Memory B cell (primary cell): Measurements from ENCODE around the gene SLC35F6.
"Not testable (repeated sequence)": the region's sequence is repeated elsewhere in the genome, so short reads cannot be mapped to it uniquely, and the experiment has no call there.

Experiments
- ATAC-seq: fragments of 150-1000 bp; cut with Tn5 transposase; 2 replicates; pipeline ENCODE4 v1.10.0; 2021; ENCODE audit warnings: low read depth, mild to moderate bottlenecking, moderate library complexity
- DNase-seq, 2 donors: peaks; one replicate each; pipeline ENCODE4 v3.0.0; 2022; ENCODE audit warnings: low spot score in 2 of 2
- H3K27ac Mint-ChIP-seq: one replicate; pipeline ENCODE4 v1.8.0; 2022; ENCODE audit warnings: mild to moderate bottlenecking, moderate library complexity, mixed read lengths
- H3K27me3 Mint-ChIP-seq: one replicate; pipeline ENCODE4 v1.8.0; 2022; ENCODE audit warnings: mixed read lengths
- H3K36me3 Mint-ChIP-seq: one replicate; pipeline ENCODE4 v1.8.0; 2022; ENCODE audit warnings: mild to moderate bottlenecking, mixed read lengths
- H3K4me1 Mint-ChIP-seq: one replicate; pipeline ENCODE4 v1.8.0; 2022; ENCODE audit warnings: mixed read lengths
- H3K4me3 Mint-ChIP-seq: one replicate; pipeline ENCODE4 v1.8.0; 2022; ENCODE audit warnings: mild to moderate bottlenecking, moderate library complexity, mixed read lengths
- H3K9me3 Mint-ChIP-seq: one replicate; pipeline ENCODE4 v1.8.0; 2022; ENCODE audit warnings: mixed read lengths

The SLC35F6 gene

DNA sequence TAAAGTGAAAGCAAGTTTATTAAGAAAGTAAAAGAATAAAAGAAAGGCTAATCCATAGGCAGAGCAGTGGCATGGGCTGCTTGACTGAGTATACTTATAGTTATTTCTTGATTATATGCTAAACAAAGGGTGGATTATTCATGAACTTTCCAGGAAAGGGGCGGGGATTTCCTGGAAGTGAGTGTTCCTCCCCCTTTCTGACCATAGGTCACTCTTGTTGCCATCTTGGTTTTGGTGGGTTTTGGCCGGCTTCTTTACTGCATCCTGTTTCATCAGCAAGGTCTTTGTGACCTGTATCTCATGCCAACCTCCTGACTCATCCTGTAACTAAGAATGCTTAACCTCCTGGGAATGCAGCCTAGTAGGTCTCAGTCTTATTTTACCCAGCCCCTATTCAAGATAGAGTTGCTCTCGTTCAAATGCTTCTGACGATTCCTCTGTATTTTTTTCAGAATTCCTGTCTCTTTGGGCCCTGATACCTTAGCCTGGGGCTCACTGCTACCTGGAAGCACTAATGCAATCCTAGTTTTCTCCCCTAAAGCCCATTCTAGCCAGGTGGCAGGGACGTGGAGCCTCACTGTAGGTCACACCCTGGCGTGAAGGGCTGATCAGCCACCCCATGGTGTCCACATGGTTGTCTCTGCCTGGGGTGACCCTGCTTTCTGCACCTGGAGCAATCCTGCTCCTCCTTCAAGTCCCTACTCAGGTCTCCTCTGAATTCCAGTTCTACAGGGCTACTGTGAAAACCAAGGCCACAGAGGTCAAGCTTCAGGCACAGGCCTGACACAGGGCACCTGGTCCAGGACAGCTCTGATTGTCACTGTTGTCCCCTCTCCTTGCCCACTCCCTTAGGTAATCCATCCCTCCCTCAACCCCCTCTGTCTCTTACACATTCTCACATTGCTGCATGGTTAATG is 6.0 kb upstream of the SLC35F6 start:
- Mint-ChIP-seq H3K4me3 (no peak overlapping the region), H3K4me1 (peaks cover 9% of the 10 kb centered on the region), H3K27me3 (peaks cover 3% of the 10 kb centered on the region), H3K36me3 (no peaks in the 10 kb centered on the region), H3K27ac (no peak overlapping the region), H3K9me3 (no peaks in the 10 kb centered on the region)
- DNase-seq (no peak), ATAC-seq (no peak)

DNA sequence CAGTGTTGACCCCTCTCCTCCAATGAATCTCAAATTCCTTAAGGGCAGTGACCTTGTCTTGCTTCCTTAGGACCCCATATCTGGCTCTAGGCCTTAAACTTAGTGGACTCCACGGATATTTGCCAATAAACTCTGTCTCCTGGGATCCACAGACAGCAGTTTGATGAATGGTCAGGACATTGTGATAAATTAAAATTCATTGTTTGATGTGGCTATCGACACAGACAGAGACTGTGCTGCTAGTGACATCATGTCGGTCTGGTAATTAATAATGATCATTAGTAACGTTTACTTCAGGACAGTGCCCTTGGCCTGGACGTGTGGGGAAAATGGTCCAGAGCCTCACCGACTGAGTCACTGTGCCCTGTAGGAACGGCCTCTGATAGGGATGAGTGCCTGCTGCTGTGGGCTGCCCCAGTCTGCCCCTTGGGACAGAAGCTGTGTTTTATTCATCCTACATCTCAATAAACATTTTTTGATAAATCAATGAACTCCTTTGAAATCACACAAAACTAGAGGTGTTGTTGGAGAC is 5.2 kb upstream of the SLC35F6 start:
- no peak overlapping the region for H3K27ac Mint-ChIP-seq
- no peaks in the 10 kb centered on the region for H3K36me3 Mint-ChIP-seq
- ATAC-seq (no peak), DNase-seq (no peak)
- no peak overlapping the region for H3K4me3 Mint-ChIP-seq
- H3K4me1 Mint-ChIP-seq, result peaks cover 11% of the 10 kb centered on the region
- no peaks in the 10 kb centered on the region for H3K9me3 Mint-ChIP-seq
- peaks cover 3% of the 10 kb centered on the region for H3K27me3 Mint-ChIP-seq

GRCh38 chr2:26759845-26760244 is 4.2 kb upstream of the SLC35F6 start:
- no peaks in the 10 kb centered on the region for H3K36me3 Mint-ChIP-seq
- ATAC-seq (no peak), DNase-seq (no peak)
- H3K27ac Mint-ChIP-seq, result no peak overlapping the region
- peaks cover 14% of the 10 kb centered on the region for H3K4me1 Mint-ChIP-seq
- H3K4me3 Mint-ChIP-seq, result no peak overlapping the region
- H3K9me3 Mint-ChIP-seq, result no peaks in the 10 kb centered on the region
- peaks cover 3% of the 10 kb centered on the region for H3K27me3 Mint-ChIP-seq

- not testable (repeated sequence) for H3K36me3 Mint-ChIP-seq, H3K4me3 Mint-ChIP-seq, DNase-seq, H3K27ac Mint-ChIP-seq, ATAC-seq, H3K9me3 Mint-ChIP-seq, H3K27me3 Mint-ChIP-seq
- peaks cover 21% of the 10 kb centered on the region for H3K4me1 Mint-ChIP-seq
Measured at GRCh38 chr2:26760991-26761390, 3.1 kb upstream of the SLC35F6 start.

DNA sequence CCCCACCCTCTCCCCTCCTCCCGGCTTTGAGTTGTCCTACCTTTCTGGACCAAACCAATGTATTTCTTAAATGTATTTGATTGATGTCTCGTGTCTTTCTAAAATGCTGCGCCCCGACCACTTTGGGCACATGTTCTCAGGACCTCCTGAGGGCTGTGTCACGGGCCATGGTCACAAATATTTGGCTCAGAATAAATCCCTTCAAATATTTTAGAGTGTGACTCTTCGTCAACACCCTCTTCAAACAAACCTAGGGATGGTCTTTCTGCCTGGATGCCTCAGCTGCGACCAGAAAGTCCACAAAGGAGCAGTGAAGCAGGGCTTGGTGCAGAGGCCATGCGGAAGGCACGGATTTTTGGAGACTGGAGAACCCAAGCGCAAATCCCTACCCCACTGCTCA is 1.1 kb upstream of the SLC35F6 start:
- no peak for ATAC-seq
- H3K4me1 Mint-ChIP-seq, result peaks cover 21% of the 10 kb centered on the region
- no peaks in the 10 kb centered on the region for H3K36me3 Mint-ChIP-seq
- H3K27me3 Mint-ChIP-seq, result peaks cover 3% of the 10 kb centered on the region
- peak overlapping the region; percentile 90 for H3K27ac Mint-ChIP-seq
- DNase-seq, result no peak
- H3K9me3 Mint-ChIP-seq, result no peaks in the 10 kb centered on the region
- peak overlapping the region; percentile 94 for H3K4me3 Mint-ChIP-seq

DNA sequence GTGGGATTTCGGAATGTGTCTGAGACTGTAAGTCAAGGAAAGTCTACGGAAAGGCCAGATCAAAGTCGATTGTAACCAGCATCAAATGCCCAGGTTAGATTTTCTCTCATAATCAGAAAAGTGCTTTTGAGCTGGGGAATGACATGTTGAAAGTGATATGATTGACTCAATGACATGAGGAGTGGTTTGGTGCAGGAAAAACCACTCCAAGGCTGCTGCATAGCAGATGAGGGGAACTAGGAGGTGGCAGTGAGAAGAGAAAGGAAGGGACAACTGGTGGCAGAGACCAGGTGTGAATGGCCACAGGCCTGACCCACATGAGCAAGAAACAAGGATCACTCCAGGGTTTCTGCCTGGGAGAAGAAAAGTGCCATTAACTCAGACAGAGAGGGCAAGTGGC is 822 bp downstream of the SLC35F6 start:
- peak overlapping the region; percentile 94 for H3K4me3 Mint-ChIP-seq
- H3K27me3 Mint-ChIP-seq, result no peaks in the 10 kb centered on the region
- H3K9me3 Mint-ChIP-seq, result no peaks in the 10 kb centered on the region
- H3K4me1 Mint-ChIP-seq, result peaks cover 15% of the 10 kb centered on the region
- ATAC-seq, result no peak
- peak overlapping the region; percentile 90 for H3K27ac Mint-ChIP-seq
- no peak for DNase-seq
- H3K36me3 Mint-ChIP-seq, result no peaks in the 10 kb centered on the region

GRCh38 chr2:26765475-26766200 is 1.6 kb downstream of the SLC35F6 start:
- ATAC-seq (no peak), DNase-seq (no peak)
- H3K4me3 Mint-ChIP-seq, result peak overlapping the region; percentile 94
- peaks cover 15% of the 10 kb centered on the region for H3K4me1 Mint-ChIP-seq
- no peaks in the 10 kb centered on the region for H3K27me3 Mint-ChIP-seq
- no peaks in the 10 kb centered on the region for H3K9me3 Mint-ChIP-seq
- H3K27ac Mint-ChIP-seq, result peak overlapping the region; percentile 90
- H3K36me3 Mint-ChIP-seq, result no peaks in the 10 kb centered on the region

DNA sequence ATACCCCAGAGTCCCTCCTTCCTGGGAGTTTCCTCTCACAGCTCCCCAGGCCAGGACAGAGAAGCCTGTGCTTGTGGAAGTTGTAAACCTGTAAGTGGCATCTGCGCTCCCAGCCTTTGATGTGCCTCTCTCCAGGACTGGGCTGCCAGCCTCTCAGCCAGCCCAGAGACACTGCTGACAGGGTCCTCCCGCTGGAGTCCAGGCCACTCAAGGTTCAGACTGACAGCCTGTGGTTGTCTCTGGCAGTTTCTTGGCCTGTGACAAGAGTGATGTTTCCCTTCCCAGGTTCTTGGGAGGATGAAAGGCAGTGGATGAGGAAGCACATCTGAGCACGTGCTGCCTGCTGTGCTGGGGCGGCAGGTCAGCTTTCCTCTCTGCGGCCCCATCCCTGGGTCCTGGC is 3.0 kb downstream of the SLC35F6 start:
- peaks cover 22% of the 10 kb centered on the region for H3K4me1 Mint-ChIP-seq

GRCh38 chr2:26767894-26768487 is 3.9 kb downstream of the SLC35F6 start:
- DNase-seq, result no peak
- no peak overlapping the region for H3K4me3 Mint-ChIP-seq
- H3K27me3 Mint-ChIP-seq, result no peaks in the 10 kb centered on the region
- H3K36me3 Mint-ChIP-seq, result no peaks in the 10 kb centered on the region
- H3K4me1 Mint-ChIP-seq, result peaks cover 24% of the 10 kb centered on the region
- no peak for ATAC-seq
- H3K27ac Mint-ChIP-seq, result no peak overlapping the region
- H3K9me3 Mint-ChIP-seq, result no peaks in the 10 kb centered on the region

More for the DNA sequence above, 3.0 kb downstream of the SLC35F6 start:
- H3K4me3 Mint-ChIP-seq, result no peak overlapping the region
- no peak for ATAC-seq
- H3K27me3 Mint-ChIP-seq, result no peaks in the 10 kb centered on the region
- no peaks in the 10 kb centered on the region for H3K9me3 Mint-ChIP-seq
- no peaks in the 10 kb centered on the region for H3K36me3 Mint-ChIP-seq
- no peak for DNase-seq
- H3K27ac Mint-ChIP-seq, result no peak overlapping the region

- Mint-ChIP-seq H3K27ac (no peak overlapping the region), H3K36me3 (no peaks in the 10 kb centered on the region), H3K27me3 (no peaks in the 10 kb centered on the region), H3K4me1 (peaks cover 22% of the 10 kb centered on the region), H3K9me3 (no peaks in the 10 kb centered on the region), H3K4me3 (no peak overlapping the region)
- DNase-seq (no peak), ATAC-seq (no peak)
Measured at GRCh38 chr2:26768759-26769088, 4.6 kb downstream of the SLC35F6 start.

- DNase-seq (no peak), ATAC-seq (no peak)
- H3K27me3 Mint-ChIP-seq, result no peaks in the 10 kb centered on the region
- H3K4me1 Mint-ChIP-seq, result peaks cover 22% of the 10 kb centered on the region
- no peak overlapping the region for H3K4me3 Mint-ChIP-seq
- no peaks in the 10 kb centered on the region for H3K36me3 Mint-ChIP-seq
- H3K9me3 Mint-ChIP-seq, result no peaks in the 10 kb centered on the region
- H3K27ac Mint-ChIP-seq, result no peak overlapping the region
Measured at GRCh38 chr2:26769089-26769761, 5.1 kb downstream of the SLC35F6 start.

GRCh38 chr2:26770986-26771586 is 7.0 kb downstream of the SLC35F6 start:
- Mint-ChIP-seq H3K9me3 (no peaks in the 10 kb centered on the region), H3K36me3 (peaks cover 6% of the 10 kb centered on the region), H3K4me1 (peaks cover 9% of the 10 kb centered on the region), H3K27me3 (no peaks in the 10 kb centered on the region), H3K4me3 (no peak overlapping the region), H3K27ac (no peak overlapping the region)
- no peak for DNase-seq
- ATAC-seq, result peak; percentile 64
